AG04450 (cell line): ENCODE results near the gene TRPC3. TPM values are rescaled to one million over a fixed set of nuclear protein-coding genes. Genes with fewer than 3 reads are reported as not detected.

Source experiments
- CTCF ChIA-PET: fragments of 300-600, 350-600 bp; formaldehyde crosslinking; extraction: SDS; loops from one replicate; lab custom pipeline; 2022; ENCODE audit warnings: antibody characterized with exemption, inconsistent platforms; lab: Charles Lee
- POLR2A ChIA-PET: fragments of 350-600 bp; formaldehyde crosslinking; extraction: SDS; loops from one replicate; lab custom pipeline; 2021; ENCODE audit warnings: antibody characterized with exemption, inconsistent platforms; lab: Yijun Ruan, JAX
- DNase-seq: peaks from one replicate; pipeline ENCODE4 v3.0.0-alpha.2; 2011; ENCODE audit warnings: low read depth, low spot score
- H3K27ac ChIP-seq: one replicate; pipeline ENCODE4 v1.5.1; 2012; ENCODE audit warnings: low read depth, low read length, control low read depth
- H3K27me3 ChIP-seq: one replicate; pipeline ENCODE4 v1.6.0; 2012; ENCODE audit warnings: low read length; ENCODE audit not compliant: control insufficient read depth, insufficient read depth
- H3K4me3 ChIP-seq: 2 replicates; pipeline ENCODE4 v1.5.1; 2011; ENCODE audit warnings: mild to moderate bottlenecking, low read depth, low read length, control low read depth
- H3K9me3 ChIP-seq: 2 replicates; pipeline ENCODE4 v1.5.1; 2012; ENCODE audit warnings: low read length; ENCODE audit not compliant: control insufficient read depth, insufficient read depth
- CTCF ChIP-seq: IDR thresholded peaks from 2 replicates; pipeline ENCODE4 v1.5.1; 2011; ENCODE audit warnings: low read depth, low read length, control low read depth, inconsistent platforms
- polyA plus RNA-seq: library from polyadenylated mRNA; depleted of rRNA; stranded (reverse); fragments of >200 nt; gene quantifications from 2 replicates; pipeline ENCODE4 v1.2.3, GENCODE V29; 2011

TRPC3 gene
- polyA plus RNA-seq, 1 experiment = 2.3 TPM

- no peak for DNase-seq
- POLR2A ChIA-PET = interaction anchor here (0.6 kb wide), 1 partner anchor 20 kb away, joined by 4 read pairs; no protein-coding TSS in a partner anchor
These were observed 25.7 kb upstream of the TRPC3 start for GRCh38 chr4:121977251-121978171.

DNA sequence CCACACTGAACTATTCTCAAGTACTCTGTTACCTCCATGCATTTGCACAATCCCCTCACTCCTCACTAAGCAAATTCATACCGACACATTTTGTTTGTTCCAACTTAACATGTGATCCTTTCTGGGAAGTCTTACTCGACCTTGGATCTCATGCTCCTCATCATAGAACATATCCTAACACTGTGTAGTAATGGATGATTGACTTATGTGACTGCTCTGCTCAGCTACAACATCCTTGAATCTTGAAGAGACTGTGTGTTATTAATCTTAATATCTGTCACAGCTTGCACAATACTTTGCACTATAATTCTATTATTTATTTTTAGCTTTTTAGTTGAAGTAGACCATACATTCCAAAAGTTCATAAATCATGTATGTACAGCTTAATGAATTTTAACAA lies 23.9 kb upstream of the TRPC3 start:
- ChIA-PET POLR2A (no interaction called here), CTCF (interaction anchor here (1.2 kb wide), 1 partner anchor 26 kb away, joined by 3 read pairs; no protein-coding TSS in a partner anchor)
- Histone ChIP-seq H3K4me3 (no peak overlapping the region), H3K27ac (no peak overlapping the region), H3K27me3 (peaks cover 4% of the 10 kb centered on the region), H3K9me3 (no peaks in the 10 kb centered on the region)
- TF ChIP-seq CTCF = no peak
- DNase-seq = no peak

More at GRCh38 chr4:121977251-121978171, 25.7 kb upstream of the TRPC3 start:
- no peak for TF ChIP-seq CTCF
- Histone ChIP-seq H3K9me3 (no peaks in the 10 kb centered on the region), H3K4me3 (no peak overlapping the region), H3K27ac (no peak overlapping the region), H3K27me3 (peaks cover 4% of the 10 kb centered on the region)
- CTCF ChIA-PET = no interaction called here

DNA sequence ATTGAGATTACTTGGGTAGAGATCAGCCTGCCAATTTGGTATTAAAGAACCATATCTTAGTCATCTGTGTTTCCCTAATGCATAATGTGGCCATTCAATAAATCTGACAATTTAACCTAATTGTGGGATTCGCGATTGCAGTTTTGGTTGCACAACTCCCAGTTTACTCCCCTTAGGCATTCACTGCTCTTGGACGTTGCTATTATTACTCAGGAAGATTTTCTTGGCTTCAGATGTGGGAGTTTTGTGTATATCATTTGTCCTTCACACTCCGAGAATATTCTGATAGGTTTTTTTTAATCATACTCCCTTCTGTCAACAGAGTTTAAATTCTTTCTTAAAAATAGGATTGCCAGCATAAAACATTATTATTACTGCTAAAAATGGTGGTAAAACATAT lies 22.0 kb upstream of the TRPC3 start:
- ChIA-PET POLR2A (no interaction called here), CTCF (interaction anchor here (1.6 kb wide), 1 partner anchor 23 kb away, joined by 4 read pairs; no protein-coding TSS in a partner anchor)
- Histone ChIP-seq H3K27ac (no peak overlapping the region), H3K4me3 (no peak overlapping the region), H3K27me3 (peaks cover 4% of the 10 kb centered on the region), H3K9me3 (no peaks in the 10 kb centered on the region)
- DNase-seq = no peak
- no peak for TF ChIP-seq CTCF

- H3K27me3 ChIP-seq = no peaks in the 10 kb centered on the region
- no peaks in the 10 kb centered on the region for H3K9me3 ChIP-seq
- CTCF ChIA-PET = no interaction called here
- DNase-seq = no peak
- POLR2A ChIA-PET = no interaction called here
- H3K27ac ChIP-seq = no peak overlapping the region
- TF ChIP-seq CTCF = no peak
- H3K4me3 ChIP-seq = no peak overlapping the region
These were observed 17.0 kb upstream of the TRPC3 start for GRCh38 chr4:121968859-121969258.

GRCh38 chr4:121964958-121965357 lies 13.1 kb upstream of the TRPC3 start:
- Histone ChIP-seq H3K9me3 (no peaks in the 10 kb centered on the region), H3K4me3 (no peak overlapping the region), H3K27me3 (no peaks in the 10 kb centered on the region), H3K27ac (no peak overlapping the region)
- TF ChIP-seq CTCF = no peak
- POLR2A ChIA-PET = no interaction called here
- no peak for DNase-seq
- CTCF ChIA-PET = no interaction called here
